ENCODE data around the gene FOXP1.

- TF ChIP-seq CTCF (IDR thresholded peaks at IDR 0.05) (no peak), EP300 (IDR thresholded peaks at IDR 0.05) (no peak), POLR2A (IDR thresholded peaks at IDR 0.05) (no peak)
These were observed 121.6 kb downstream of the FOXP1 start for GRCh38 chr3:71461749-71462483.
